ENCODE data around the gene NUDT15. TPM values are rescaled to one million over a fixed set of nuclear protein-coding genes. Genes with fewer than 3 reads are reported as not detected.
A peak's percentile ranks its signal among the peaks of the same experiment; 100 is the strongest.

Gene NUDT15
- 12.2 TPM for total RNA-seq
- polyA plus RNA-seq = 10 to 100 TPM in 1 of 4 donors, 1 to 10 TPM in 3; 7.7 to 10.4 (median 8.5) TPM

DNA sequence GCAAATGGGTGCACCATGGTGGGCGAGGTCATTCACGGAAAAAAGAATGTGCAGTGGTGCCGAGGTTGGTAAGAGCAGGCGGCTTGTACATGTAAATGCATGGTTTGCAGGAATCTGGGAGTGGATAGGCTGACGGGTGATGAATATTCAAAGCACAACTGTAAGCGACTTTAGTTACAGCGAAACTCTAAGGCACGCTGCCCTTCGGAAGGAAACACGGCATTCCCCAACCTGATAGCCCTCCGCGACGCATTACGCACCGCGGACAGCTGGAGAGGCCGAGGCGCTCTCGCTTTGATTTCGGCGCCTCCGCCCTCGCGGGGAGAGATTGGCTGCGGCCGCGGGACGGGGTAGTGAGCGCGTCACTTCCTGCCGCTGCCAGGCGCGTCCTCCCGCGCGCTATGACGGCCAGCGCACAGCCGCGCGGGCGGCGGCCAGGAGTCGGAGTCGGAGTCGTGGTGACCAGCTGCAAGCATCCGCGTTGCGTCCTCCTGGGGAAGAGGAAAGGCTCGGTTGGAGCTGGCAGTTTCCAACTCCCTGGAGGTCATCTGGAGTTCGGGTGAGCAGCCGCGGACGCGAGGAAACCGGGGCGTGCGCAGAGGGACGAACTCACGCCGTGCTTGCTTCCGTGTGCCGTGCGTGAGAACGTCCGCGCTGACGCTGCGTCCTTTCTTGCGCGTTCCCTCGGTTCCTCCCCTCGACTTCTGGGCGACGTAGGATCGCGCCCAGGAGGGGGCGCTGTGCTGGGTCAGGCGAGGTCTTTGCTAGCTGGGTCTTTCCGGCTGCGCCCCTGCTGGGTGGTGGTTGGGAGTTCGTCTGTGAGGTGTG lies at the start of gene NUDT15:
Gene NUDT15 (plus strand): TSS at position 381 of the 828 bp plus-strand sequence. CDS start 21 bp downstream, at position 402.
- Histone ChIP-seq H3K36me3 (ENCODE audit: control insufficient read depth, insufficient read depth, low read length) (peaks cover 5% of the 10 kb centered on the region), H3K27ac (ENCODE audit: insufficient read depth, low read length, poor library complexity, severe bottlenecking) (peak within 1 kb of the TSS; percentile 99), H3K27me3 (ENCODE audit: control insufficient read depth, insufficient read depth, low read length) (no peaks in the 10 kb centered on the region), H3K9me3 (ENCODE audit: control insufficient read depth in 2 of 2, low read length in 2 of 2) (no peaks in the 10 kb centered on the region), H3K4me1 (ENCODE audit: control insufficient read depth, insufficient read depth, low read length, poor library complexity, severe bottlenecking) (peaks cover 17% of the 10 kb centered on the region), H3K4me3 (ENCODE audit: low read depth, low read length) (peak within 1 kb of the TSS; percentile 84)
- H3K4me3 Mint-ChIP-seq = peak within 1 kb of the TSS; percentile 79 to 96 (median 94)
- H3K9me3 Mint-ChIP-seq = peaks cover 0 to 3% (median 0%) of the 10 kb centered on the region in 7 donors
- H3K36me3 Mint-ChIP-seq = peaks cover 23% of the 10 kb centered on the region
- peaks cover 9 to 45% (median 30%) of the 10 kb centered on the region in 4 donors for H3K4me1 Mint-ChIP-seq
- DNase-seq = peak; percentile 94 to 99 (median 97)
- H3K27ac Mint-ChIP-seq = peak within 1 kb of the TSS; percentile 97 to 100 (median 98)
- no peaks in the 10 kb centered on the region for H3K27me3 Mint-ChIP-seq
- ATAC-seq (ENCODE audit: low read depth in 2 of 2) = peak; percentile 93 to 96

DNA sequence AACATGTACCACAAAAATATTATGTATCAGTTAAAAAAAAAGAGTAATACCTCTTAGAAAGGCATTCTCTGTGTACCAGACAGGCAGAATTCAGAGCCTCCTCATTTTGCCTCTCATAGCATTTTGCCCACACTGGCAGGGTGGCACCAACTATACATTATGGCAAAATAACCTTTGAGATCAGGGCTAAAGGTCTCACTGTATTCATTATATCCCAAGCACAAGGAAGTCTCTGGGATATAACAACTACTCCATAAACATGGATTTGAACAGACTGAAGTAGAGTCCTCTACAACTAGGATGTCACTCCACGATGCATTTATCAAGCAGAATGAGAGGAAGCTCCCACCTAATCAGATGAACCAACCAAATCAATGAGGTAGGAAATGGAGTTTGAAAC lies 47.1 kb upstream of the NUDT15 start:
- H3K27me3 ChIP-seq (ENCODE audit: control insufficient read depth, insufficient read depth, low read length) = no peaks in the 10 kb centered on the region
- H3K4me1 ChIP-seq (ENCODE audit: control insufficient read depth, insufficient read depth, low read length, poor library complexity, severe bottlenecking) = no peaks in the 10 kb centered on the region
- Mint-ChIP-seq H3K36me3 (peaks cover 60% of the 10 kb centered on the region), H3K9me3 (peaks cover 0 to 4% (median 0%) of the 10 kb centered on the region in 7 donors), H3K27ac (no peak overlapping the region), H3K4me1 (peaks cover 17 to 31% (median 23%) of the 10 kb centered on the region in 4 donors), H3K4me3 (no peak overlapping the region), H3K27me3 (no peaks in the 10 kb centered on the region)
- no peak overlapping the region for H3K4me3 ChIP-seq (ENCODE audit: low read depth, low read length)
- ATAC-seq (ENCODE audit: low read depth in 2 of 2) (no peak), DNase-seq (no peak)
- H3K36me3 ChIP-seq (ENCODE audit: control insufficient read depth, insufficient read depth, low read length) = peaks cover 36% of the 10 kb centered on the region
- no peaks in the 10 kb centered on the region for H3K9me3 ChIP-seq (ENCODE audit: control insufficient read depth in 2 of 2, low read length in 2 of 2)
- H3K27ac ChIP-seq (ENCODE audit: insufficient read depth, low read length, poor library complexity, severe bottlenecking) = no peak overlapping the region

DNA sequence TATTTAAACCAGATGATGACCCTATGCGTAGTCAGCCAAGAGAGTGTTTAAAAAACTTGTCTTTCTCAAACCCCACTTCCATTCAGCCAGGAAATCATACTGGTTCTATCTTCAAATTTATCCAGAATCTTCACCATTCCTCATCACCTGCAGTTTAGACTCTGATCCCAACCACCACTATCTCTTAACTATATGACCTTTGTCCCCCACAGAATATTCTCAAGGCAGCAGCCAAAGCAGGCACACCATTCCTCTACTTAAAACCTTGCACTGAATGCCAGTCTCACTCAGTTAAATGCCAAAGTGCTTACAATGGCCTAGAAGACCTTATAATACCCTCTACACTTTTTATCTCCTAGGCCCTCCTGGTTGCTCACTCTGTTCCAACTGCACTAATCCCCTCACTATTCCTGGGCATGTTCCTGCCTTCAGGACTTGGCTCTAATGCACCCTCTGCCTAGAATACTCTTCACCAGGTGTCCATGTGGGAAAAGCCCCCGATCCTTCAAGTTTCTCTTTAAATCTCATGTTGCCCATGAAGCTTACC lies 46.5 kb upstream of the NUDT15 start:
- H3K4me1 ChIP-seq (ENCODE audit: control insufficient read depth, insufficient read depth, low read length, poor library complexity, severe bottlenecking) = no peaks in the 10 kb centered on the region
- H3K4me1 Mint-ChIP-seq = peaks cover 17 to 31% (median 23%) of the 10 kb centered on the region in 4 donors
- no peaks in the 10 kb centered on the region for H3K9me3 ChIP-seq (ENCODE audit: control insufficient read depth in 2 of 2, low read length in 2 of 2)
- H3K27ac ChIP-seq (ENCODE audit: insufficient read depth, low read length, poor library complexity, severe bottlenecking) = no peak overlapping the region
- H3K27me3 ChIP-seq (ENCODE audit: control insufficient read depth, insufficient read depth, low read length) = no peaks in the 10 kb centered on the region
- DNase-seq (no peak), ATAC-seq (ENCODE audit: low read depth in 2 of 2) (no peak)
- peaks cover 0 to 4% (median 0%) of the 10 kb centered on the region in 7 donors for H3K9me3 Mint-ChIP-seq
- H3K4me3 ChIP-seq (ENCODE audit: low read depth, low read length) = no peak overlapping the region
- peak overlapping the region in 1 of 3 donors; percentile 38 for H3K27ac Mint-ChIP-seq
- peaks cover 55% of the 10 kb centered on the region for H3K36me3 Mint-ChIP-seq
- H3K27me3 Mint-ChIP-seq = no peaks in the 10 kb centered on the region
- H3K4me3 Mint-ChIP-seq = no peak overlapping the region
- peaks cover 35% of the 10 kb centered on the region for H3K36me3 ChIP-seq (ENCODE audit: control insufficient read depth, insufficient read depth, low read length)

DNA sequence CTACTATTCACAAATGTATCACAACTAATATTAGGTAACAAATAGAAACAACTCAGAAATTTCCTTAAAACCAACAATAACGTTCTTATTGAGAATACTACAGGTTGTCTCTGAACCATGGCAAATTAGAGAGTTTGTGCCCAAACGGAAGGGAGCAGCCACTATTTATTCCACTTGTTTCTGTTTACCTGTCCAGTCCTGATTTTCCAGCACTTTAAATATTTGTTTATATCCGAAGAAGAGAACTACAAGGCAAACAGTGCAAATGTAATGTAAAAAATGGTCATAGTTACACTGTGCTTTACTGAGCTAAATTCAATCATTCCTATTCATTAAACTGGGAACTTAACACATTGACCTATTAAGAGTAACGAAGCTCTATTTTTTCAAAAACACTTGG lies 45.7 kb upstream of the NUDT15 start:
- no peak overlapping the region for H3K27ac Mint-ChIP-seq
- H3K27ac ChIP-seq (ENCODE audit: insufficient read depth, low read length, poor library complexity, severe bottlenecking) = no peak overlapping the region
- H3K9me3 Mint-ChIP-seq = peaks cover 0 to 4% (median 0%) of the 10 kb centered on the region in 7 donors
- no peaks in the 10 kb centered on the region for H3K4me1 ChIP-seq (ENCODE audit: control insufficient read depth, insufficient read depth, low read length, poor library complexity, severe bottlenecking)
- H3K36me3 ChIP-seq (ENCODE audit: control insufficient read depth, insufficient read depth, low read length) = peaks cover 37% of the 10 kb centered on the region
- peaks cover 51% of the 10 kb centered on the region for H3K36me3 Mint-ChIP-seq
- H3K9me3 ChIP-seq (ENCODE audit: control insufficient read depth in 2 of 2, low read length in 2 of 2) = no peaks in the 10 kb centered on the region
- H3K4me1 Mint-ChIP-seq = peaks cover 17 to 31% (median 23%) of the 10 kb centered on the region in 4 donors
- no peak for DNase-seq
- no peaks in the 10 kb centered on the region for H3K27me3 ChIP-seq (ENCODE audit: control insufficient read depth, insufficient read depth, low read length)
- no peak for ATAC-seq (ENCODE audit: low read depth in 2 of 2)
- no peak overlapping the region for H3K4me3 ChIP-seq (ENCODE audit: low read depth, low read length)
- H3K4me3 Mint-ChIP-seq = no peak overlapping the region
- H3K27me3 Mint-ChIP-seq = no peaks in the 10 kb centered on the region

DNA sequence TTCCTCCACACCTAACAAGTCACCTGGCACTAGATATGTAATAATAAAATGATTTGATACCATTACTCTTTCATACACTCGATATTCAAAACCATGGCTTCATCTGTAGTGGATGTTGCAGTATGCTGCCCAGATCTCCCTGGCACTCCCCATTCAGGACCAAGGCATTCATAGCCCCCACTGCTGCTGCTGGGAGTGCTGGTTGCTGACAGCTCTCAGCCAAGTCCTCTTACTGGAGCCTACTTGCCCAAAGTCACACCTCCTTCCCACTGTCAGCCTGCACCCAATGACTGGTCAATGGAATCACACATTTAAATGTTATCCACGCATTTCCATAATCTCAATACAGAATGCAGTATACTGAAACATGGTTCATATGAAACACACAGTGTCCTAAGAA lies 40.1 kb upstream of the NUDT15 start:
- Histone ChIP-seq H3K4me3 (ENCODE audit: low read depth, low read length) (no peak overlapping the region), H3K4me1 (ENCODE audit: control insufficient read depth, insufficient read depth, low read length, poor library complexity, severe bottlenecking) (peaks cover 21% of the 10 kb centered on the region), H3K27me3 (ENCODE audit: control insufficient read depth, insufficient read depth, low read length) (no peaks in the 10 kb centered on the region), H3K27ac (ENCODE audit: insufficient read depth, low read length, poor library complexity, severe bottlenecking) (no peak overlapping the region), H3K9me3 (ENCODE audit: control insufficient read depth in 2 of 2, low read length in 2 of 2) (no peaks in the 10 kb centered on the region), H3K36me3 (ENCODE audit: control insufficient read depth, insufficient read depth, low read length) (peaks cover 18% of the 10 kb centered on the region)
- Mint-ChIP-seq H3K9me3 (peaks cover 0 to 4% (median 0%) of the 10 kb centered on the region in 7 donors), H3K4me1 (peaks cover 31 to 59% (median 40%) of the 10 kb centered on the region in 4 donors), H3K36me3 (peaks cover 26% of the 10 kb centered on the region), H3K27ac (peak overlapping the region in 2 of 3 donors; percentile 18 to 49), H3K27me3 (no peaks in the 10 kb centered on the region), H3K4me3 (peak overlapping the region in 2 of 4 donors; percentile 3 to 34)
- no peak for DNase-seq
- ATAC-seq (ENCODE audit: low read depth in 2 of 2) = no peak

DNA sequence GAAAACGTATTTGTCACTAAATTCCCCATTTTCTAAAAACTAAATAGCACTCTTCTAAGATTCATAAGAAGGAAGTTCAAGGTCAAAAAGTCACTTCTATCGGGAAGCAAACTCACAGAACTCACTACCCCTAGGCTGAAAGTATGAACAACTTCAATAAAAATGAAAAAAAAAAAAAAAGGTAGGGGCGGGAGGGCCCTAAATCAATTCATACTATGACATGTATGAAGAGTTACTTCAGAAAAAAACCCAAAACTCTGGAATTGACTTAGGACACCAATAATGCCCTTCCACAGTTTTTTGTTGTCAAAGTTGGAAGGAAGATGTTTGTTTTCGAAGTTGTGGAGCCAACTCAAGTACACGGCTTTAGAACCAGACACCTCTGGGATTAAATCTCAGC lies 37.6 kb upstream of the NUDT15 start:
- no peaks in the 10 kb centered on the region for H3K27me3 ChIP-seq (ENCODE audit: control insufficient read depth, insufficient read depth, low read length)
- Mint-ChIP-seq H3K9me3 (no peaks in the 10 kb centered on the region), H3K27ac (peak overlapping the region in 2 of 3 donors; percentile 95 to 96), H3K27me3 (no peaks in the 10 kb centered on the region), H3K4me1 (peaks cover 19 to 42% (median 29%) of the 10 kb centered on the region in 4 donors), H3K36me3 (peaks cover 9% of the 10 kb centered on the region), H3K4me3 (peak overlapping the region; percentile 96 to 100 (median 98))
- H3K27ac ChIP-seq (ENCODE audit: insufficient read depth, low read length, poor library complexity, severe bottlenecking) = no peak overlapping the region
- DNase-seq (no peak), ATAC-seq (ENCODE audit: low read depth in 2 of 2) (no peak)
- peaks cover 9% of the 10 kb centered on the region for H3K36me3 ChIP-seq (ENCODE audit: control insufficient read depth, insufficient read depth, low read length)
- peaks cover 21% of the 10 kb centered on the region for H3K4me1 ChIP-seq (ENCODE audit: control insufficient read depth, insufficient read depth, low read length, poor library complexity, severe bottlenecking)
- peak overlapping the region; percentile 90 for H3K4me3 ChIP-seq (ENCODE audit: low read depth, low read length)
- H3K9me3 ChIP-seq (ENCODE audit: control insufficient read depth in 2 of 2, low read length in 2 of 2) = no peaks in the 10 kb centered on the region

DNA sequence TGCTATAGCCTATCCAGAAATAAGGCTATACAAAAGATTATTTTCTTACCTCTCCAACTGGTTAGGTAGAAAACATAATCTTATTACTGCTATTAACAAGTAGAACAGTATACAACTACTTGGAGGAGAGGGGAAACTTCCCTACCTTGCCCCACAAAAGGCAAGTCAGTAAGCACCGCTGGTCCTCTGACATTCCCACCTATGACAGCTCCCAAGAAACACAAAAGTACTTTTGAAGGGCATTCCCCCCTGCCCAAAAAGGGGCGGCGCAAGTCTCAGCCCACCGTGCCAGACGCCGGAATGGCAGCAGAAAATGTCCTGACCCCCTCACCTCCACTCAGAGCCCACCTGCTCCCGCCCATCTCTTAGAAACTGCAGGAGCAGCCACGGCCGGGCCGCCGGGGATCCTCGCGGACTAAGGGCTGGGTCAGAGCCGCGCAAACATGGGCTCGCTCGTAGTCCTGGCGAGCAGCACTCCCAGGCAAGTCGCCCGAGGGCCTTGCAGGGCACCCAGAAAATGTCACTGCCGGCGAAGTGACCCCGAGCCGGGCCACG lies 36.9 kb upstream of the NUDT15 start:
- Histone ChIP-seq H3K36me3 (ENCODE audit: control insufficient read depth, insufficient read depth, low read length) (peaks cover 9% of the 10 kb centered on the region), H3K4me1 (ENCODE audit: control insufficient read depth, insufficient read depth, low read length, poor library complexity, severe bottlenecking) (peaks cover 21% of the 10 kb centered on the region), H3K27me3 (ENCODE audit: control insufficient read depth, insufficient read depth, low read length) (no peaks in the 10 kb centered on the region), H3K4me3 (ENCODE audit: low read depth, low read length) (peak overlapping the region; percentile 90), H3K9me3 (ENCODE audit: control insufficient read depth in 2 of 2, low read length in 2 of 2) (no peaks in the 10 kb centered on the region), H3K27ac (ENCODE audit: insufficient read depth, low read length, poor library complexity, severe bottlenecking) (peak overlapping the region; percentile 66)
- DNase-seq (peak; percentile 3 to 29 (median 9)), ATAC-seq (ENCODE audit: low read depth in 2 of 2) (peak; percentile 28 to 30)
- Mint-ChIP-seq H3K27ac (peak overlapping the region; percentile 76 to 96 (median 95)), H3K36me3 (peaks cover 9% of the 10 kb centered on the region), H3K4me3 (peak overlapping the region; percentile 96 to 100 (median 98)), H3K9me3 (peaks cover 0 to 1% (median 0%) of the 10 kb centered on the region in 7 donors), H3K4me1 (peaks cover 19 to 42% (median 29%) of the 10 kb centered on the region in 4 donors), H3K27me3 (no peaks in the 10 kb centered on the region)

Data from CD4-positive, CD25-positive, alpha-beta regulatory T cell (primary cell).